ENCODE measurements around the gene HUWE1. TPM values are rescaled to one million over a fixed set of nuclear protein-coding genes. Genes with fewer than 3 reads are reported as not detected.

Gene HUWE1
- total and polyA plus RNA-seq, 9 of the 15 experiments (the other 6 are each of a cell fraction or from before 2014, with no cell fraction given): 23.9 to 204 (median 65.1) TPM

GRCh38 chrX:53642337-53642736 lies 44.2 kb downstream of the HUWE1 start (continued):
- TF ChIP-seq MGA (IDR thresholded peaks at IDR 0.05) (no peak), MITF (IDR thresholded peaks at IDR 0.05) (no peak), CEBPG (CRISPR knock-in tag; IDR thresholded peaks at IDR 0.05) (peak; percentile 73), CEBPG (tag; conservative IDR thresholded peaks at IDR 0.05 in 1 of 2, IDR thresholded peaks at IDR 0.05 in 1 of 2) (peak; percentile 88 to 89), ATF4 (CRISPR knock-in tag; IDR thresholded peaks at IDR 0.05) (peak; percentile 39; the same call in 1 of the 2 replicates), ZNF395 (CRISPR knock-in tag; IDR thresholded peaks at IDR 0.05) (no peak), ATF7 (IDR thresholded peaks at IDR 0.05) (peak; percentile 55; the same call in 1 of the 2 replicates), CEBPB (tag; IDR thresholded peaks at IDR 0.05) (peak; percentile 74)

All from K562 (cell line).